ENCODE data around the gene APOA1. TPM values are rescaled to one million over a fixed set of nuclear protein-coding genes. Genes with fewer than 3 reads are reported as not detected.

Gene APOA1
- total RNA-seq, 1 donor from 2014 or later: 3.7 TPM

GRCh38 chr11:116822575-116822974 lies 14.8 kb downstream of the APOA1 start:
- H3K36me3 ChIP-seq: no peaks in the 10 kb centered on the region

GRCh38 chr11:116821050-116821918 lies 16.1 kb downstream of the APOA1 start:
- no peaks in the 10 kb centered on the region for H3K36me3 ChIP-seq
- no peaks in the 10 kb centered on the region for H3K9me3 ChIP-seq
- H3K27me3 ChIP-seq (ENCODE audit: low read depth): no peaks in the 10 kb centered on the region
- H3K27ac ChIP-seq: no peak overlapping the region
- H3K4me3 ChIP-seq: no peak overlapping the region
- peak in 1 of 2 donors; percentile 30 for ATAC-seq
- H3K4me1 ChIP-seq: no peaks in the 10 kb centered on the region
- DNase-seq: no peak
- no peak for TF ChIP-seq CTCF (IDR thresholded peaks at IDR 0.05)
- intact Hi-C loops (cut with DNase I): no loop called here

More at GRCh38 chr11:116822575-116822974, 14.8 kb downstream of the APOA1 start:
- Histone ChIP-seq H3K4me3 (no peak overlapping the region), H3K9me3 (no peaks in the 10 kb centered on the region), H3K27ac (no peak overlapping the region), H3K4me1 (no peaks in the 10 kb centered on the region), H3K27me3 (ENCODE audit: low read depth) (no peaks in the 10 kb centered on the region)
- no peak for TF ChIP-seq CTCF (IDR thresholded peaks at IDR 0.05)
- ATAC-seq (no peak), DNase-seq (no peak)
- intact Hi-C loops (cut with DNase I): no loop called here

DNA sequence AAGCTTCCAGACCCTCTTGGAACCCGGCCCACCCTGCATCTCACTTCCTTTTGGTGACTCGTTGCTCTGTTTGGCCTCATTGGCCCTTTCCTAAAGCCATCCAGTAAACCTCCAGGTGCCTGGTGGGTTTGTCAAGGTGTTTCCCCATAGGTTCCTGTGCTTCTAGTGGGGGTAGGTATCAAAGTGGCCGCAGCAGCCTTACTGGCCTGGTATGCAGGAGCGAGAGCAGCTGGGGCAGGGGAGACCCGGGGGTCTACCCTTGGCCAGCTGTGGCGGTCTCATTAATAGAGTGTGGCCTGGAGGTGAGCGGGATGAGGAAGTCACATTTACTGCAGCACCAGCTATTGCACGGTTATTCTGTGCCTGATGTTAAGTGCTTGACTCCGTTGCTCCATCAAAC lies 18.4 kb downstream of the APOA1 start:
- ATAC-seq (no peak), DNase-seq (no peak)
- Histone ChIP-seq H3K27ac (no peak overlapping the region), H3K4me1 (no peaks in the 10 kb centered on the region), H3K27me3 (ENCODE audit: low read depth) (no peaks in the 10 kb centered on the region), H3K9me3 (no peaks in the 10 kb centered on the region), H3K36me3 (no peaks in the 10 kb centered on the region), H3K4me3 (no peak overlapping the region)
- TF ChIP-seq CTCF (IDR thresholded peaks at IDR 0.05): no peak
- intact Hi-C loops (cut with DNase I): no loop called here

DNA sequence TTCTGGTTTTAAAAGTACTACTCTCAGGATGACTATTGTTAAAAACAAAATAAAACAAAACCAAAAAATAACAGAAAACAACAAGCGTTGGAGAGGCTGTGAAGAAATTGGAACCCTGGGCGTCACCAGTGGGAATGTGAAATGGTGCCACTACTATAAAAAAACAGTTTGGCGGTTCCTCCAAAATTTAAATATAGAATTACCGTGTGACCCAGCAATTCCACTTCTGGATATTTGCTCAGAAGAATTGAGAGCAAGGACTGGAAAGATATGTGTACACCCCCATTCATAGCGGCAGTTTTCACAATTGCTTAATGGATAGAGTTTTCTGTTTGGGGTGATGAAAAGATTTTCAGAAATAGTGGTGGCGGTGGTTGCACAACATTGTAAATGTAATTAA lies 22.9 kb downstream of the APOA1 start:
- no peak for ATAC-seq
- intact Hi-C loops (cut with DNase I): no loop called here
- DNase-seq: no peak
- no peak overlapping the region for H3K4me3 ChIP-seq
- H3K27ac ChIP-seq: no peak overlapping the region
- H3K36me3 ChIP-seq: no peaks in the 10 kb centered on the region
- H3K27me3 ChIP-seq (ENCODE audit: low read depth): no peaks in the 10 kb centered on the region
- no peaks in the 10 kb centered on the region for H3K9me3 ChIP-seq
- H3K4me1 ChIP-seq: no peaks in the 10 kb centered on the region
- TF ChIP-seq CTCF (IDR thresholded peaks at IDR 0.05): no peak

- Histone ChIP-seq H3K27me3 (ENCODE audit: low read depth) (no peaks in the 10 kb centered on the region), H3K4me1 (no peaks in the 10 kb centered on the region), H3K36me3 (no peaks in the 10 kb centered on the region), H3K27ac (no peak overlapping the region), H3K4me3 (no peak overlapping the region), H3K9me3 (no peaks in the 10 kb centered on the region)
- no peak for DNase-seq
- TF ChIP-seq CTCF (IDR thresholded peaks at IDR 0.05): no peak
- intact Hi-C loops (cut with DNase I): no loop called here
- no peak for ATAC-seq
These were observed 23.5 kb downstream of the APOA1 start for GRCh38 chr11:116813781-116814471.
